NT2/D1 (cell line): Measurements from ENCODE around the gene STOML1.

ENCODE experiments used
- YY1 ChIP-seq: IDR thresholded peaks from 2 replicates; pipeline ENCODE4 v1.6.1; 2011; ENCODE audit not compliant: insufficient read length, insufficient read depth
- ZNF274 ChIP-seq: IDR thresholded peaks from 2 replicates; pipeline ENCODE4 v1.6.1; 2011; ENCODE audit warnings: mild to moderate bottlenecking, low read depth, low read length

DNA sequence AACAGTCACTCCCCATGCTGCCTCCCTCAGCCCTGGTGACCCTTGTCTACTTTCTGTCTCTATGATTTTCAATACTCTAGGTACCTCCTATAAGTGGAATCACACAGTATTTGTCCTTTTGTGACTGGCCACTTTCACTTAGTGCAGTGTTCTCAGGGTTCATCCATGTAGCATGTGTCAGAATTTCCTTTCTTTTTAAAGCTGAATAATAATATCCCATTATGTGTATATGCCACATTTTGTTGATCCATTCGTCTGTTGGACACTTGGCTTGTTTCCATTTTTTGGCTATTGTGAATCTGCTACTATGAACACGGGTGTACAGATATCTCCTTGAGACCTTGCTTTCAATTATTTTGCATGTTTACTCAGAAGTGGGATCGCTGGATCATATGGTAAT is 36.6 kb upstream of the STOML1 start:
- TF ChIP-seq YY1 (no peak), ZNF274 (no peak)
